ENCODE measurements around the gene ST6GALNAC1. TPM values are rescaled to one million over a fixed set of nuclear protein-coding genes. Genes with fewer than 3 reads are reported as not detected.

The ST6GALNAC1 gene
- total and polyA plus RNA-seq, 2 of the 13 experiments (the other 11 are each of a cell fraction or from before 2014, with no cell fraction given): not detected

- TF ChIP-seq PATZ1 (CRISPR knock-in tag; IDR thresholded peaks at IDR 0.05) (peak; percentile 28; the same call in 1 of the 2 replicates), RCOR2 (CRISPR knock-in tag; IDR thresholded peaks at IDR 0.05) (0 out of 2 replicates have a peak, but pooled peaks have one; percentile 10), ZNF496 (CRISPR knock-in tag; IDR thresholded peaks at IDR 0.05; ENCODE audit: insufficient replicate concordance) (no peak), ZNF724P (CRISPR knock-in tag; IDR thresholded peaks at IDR 0.05; ENCODE audit: borderline replicate concordance) (peak; percentile 25; the same call in 1 of the 2 replicates), JUND (CRISPR knock-in tag; IDR thresholded peaks at IDR 0.05) (peak; percentile 34; the same call in 1 of the 2 replicates), KLF16 (CRISPR knock-in tag; IDR thresholded peaks at IDR 0.05) (no peak; a peak in 1 of 4 replicates), TFE3 (CRISPR knock-in tag; IDR thresholded peaks at IDR 0.05) (peak; percentile 71; the same call in 1 of the 2 replicates), HNF4G (IDR thresholded peaks at IDR 0.05; ENCODE audit: borderline replicate concordance, low read depth, low read length) (no peak), HNF4G (CRISPR knock-in tag; IDR thresholded peaks at IDR 0.05; ENCODE audit: borderline replicate concordance, low read depth) (0 out of 2 replicates have a peak, but pooled peaks have one; percentile 10), HDAC2 (CRISPR knock-in tag; IDR thresholded peaks at IDR 0.05) (no peak), MAFG (CRISPR knock-in tag; IDR thresholded peaks at IDR 0.05) (no peak), KLF6 (CRISPR knock-in tag; IDR thresholded peaks at IDR 0.05) (no peak), RNF219 (CRISPR knock-in tag; IDR thresholded peaks at IDR 0.05) (no peak), HNF1B (CRISPR knock-in tag; IDR thresholded peaks at IDR 0.05) (0 out of 2 replicates have a peak, but pooled peaks have one; percentile 4), ZNF713 (CRISPR knock-in tag; IDR thresholded peaks at IDR 0.05) (no peak), ATF2 (CRISPR knock-in tag; IDR thresholded peaks at IDR 0.05) (no peak), SIN3A (IDR thresholded peaks at IDR 0.05; ENCODE audit: borderline replicate concordance, low read depth, low read length) (0 out of 2 replicates have a peak, but pooled peaks have one; percentile 10), MED13 (CRISPR knock-in tag; IDR thresholded peaks at IDR 0.05) (no peak), CEBPG (CRISPR knock-in tag; IDR thresholded peaks at IDR 0.05) (no peak), ZNF841 (CRISPR knock-in tag; IDR thresholded peaks at IDR 0.05; ENCODE audit: borderline replicate concordance) (no peak)
Observed at GRCh38 chr17:76597156-76598003, 46.2 kb downstream of the ST6GALNAC1 start (continued).

Measured in HepG2 (cell line).